ENCODE measurements around the gene DMRT3.

DNA sequence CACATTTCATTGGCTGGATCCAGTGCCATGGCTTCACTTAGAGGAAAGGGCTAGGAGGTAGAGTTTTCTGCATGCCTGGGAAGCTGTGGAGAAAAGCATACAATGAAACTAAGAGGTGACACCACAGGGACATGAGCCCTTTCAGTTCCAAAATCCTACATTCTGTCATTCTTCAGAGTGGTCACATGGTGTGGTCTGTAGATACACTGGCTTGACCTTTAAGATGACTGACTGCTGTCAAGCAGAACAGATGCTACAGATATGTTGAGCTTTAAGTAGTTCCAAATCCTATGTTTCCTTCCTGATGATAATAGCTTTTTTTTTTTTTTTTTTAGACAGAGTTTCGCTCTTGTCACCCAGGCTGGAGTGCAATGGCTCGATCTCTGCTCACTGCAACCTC is 26.2 kb downstream of the DMRT3 start:
- TF ChIP-seq, protein P1, sequence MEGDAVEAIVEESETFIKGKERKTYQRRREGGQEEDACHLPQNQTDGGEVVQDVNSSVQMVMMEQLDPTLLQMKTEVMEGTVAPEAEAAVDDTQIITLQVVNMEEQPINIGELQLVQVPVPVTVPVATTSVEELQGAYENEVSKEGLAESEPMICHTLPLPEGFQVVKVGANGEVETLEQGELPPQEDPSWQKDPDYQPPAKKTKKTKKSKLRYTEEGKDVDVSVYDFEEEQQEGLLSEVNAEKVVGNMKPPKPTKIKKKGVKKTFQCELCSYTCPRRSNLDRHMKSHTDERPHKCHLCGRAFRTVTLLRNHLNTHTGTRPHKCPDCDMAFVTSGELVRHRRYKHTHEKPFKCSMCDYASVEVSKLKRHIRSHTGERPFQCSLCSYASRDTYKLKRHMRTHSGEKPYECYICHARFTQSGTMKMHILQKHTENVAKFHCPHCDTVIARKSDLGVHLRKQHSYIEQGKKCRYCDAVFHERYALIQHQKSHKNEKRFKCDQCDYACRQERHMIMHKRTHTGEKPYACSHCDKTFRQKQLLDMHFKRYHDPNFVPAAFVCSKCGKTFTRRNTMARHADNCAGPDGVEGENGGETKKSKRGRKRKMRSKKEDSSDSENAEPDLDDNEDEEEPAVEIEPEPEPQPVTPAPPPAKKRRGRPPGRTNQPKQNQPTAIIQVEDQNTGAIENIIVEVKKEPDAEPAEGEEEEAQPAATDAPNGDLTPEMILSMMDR (conservative IDR thresholded peaks at IDR 0.05): no peak
- TF ChIP-seq ZFX (IDR thresholded peaks at IDR 0.05): no peak

Measured in C4-2B (cell line).